ENCODE data around the gene CAPN12. TPM values are rescaled to one million over a fixed set of nuclear protein-coding genes. Genes with fewer than 3 reads are reported as not detected.

Gene CAPN12
- total RNA-seq, 1 experiment from 2014 or later: 8.8 TPM

- H2AFZ ChIP-seq (ENCODE audit: low read depth, low read length, poor library complexity, severe bottlenecking): no peak overlapping the region
- no peak overlapping the region for H3K9ac ChIP-seq (ENCODE audit: low read length)
- DNase-seq (ENCODE audit: low read depth, low spot score) (no peak), ATAC-seq (no peak)
- no TSS peak for BruUV-seq (replicated peaks)
- RAD21 ChIA-PET (ENCODE audit: low non-redundant PET in 1 of 2, low total read pairs in 2 of 2, uncharacterized antibody in 2 of 2, unreplicated experiment in 2 of 2): no interaction called here
- no peaks in the 10 kb centered on the region for H3K9me3 ChIP-seq (ENCODE audit: control insufficient read depth in 1 of 2, insufficient read depth in 1 of 2, low read depth in 1 of 2, low read length in 2 of 2)
- intact Hi-C loops (cut with micrococcal nuclease): no loop called here
- H3K4me3 ChIP-seq (replicated peaks in 1 of 2; ENCODE audit: low read depth in 1 of 2, low read length in 2 of 2): no peak overlapping the region
- H3K9me2 ChIP-seq (ENCODE audit: insufficient read depth): no peaks in the 10 kb centered on the region
- 0 out of 2 replicates have a peak, but pooled peaks have one; percentile 11 for TF ChIP-seq POLR2AphosphoS5 (IDR thresholded peaks at IDR 0.05; ENCODE audit: low read depth, low read length)
- TF ChIP-seq SIN3A (IDR thresholded peaks at IDR 0.05; ENCODE audit: low read depth): no peak
- H4K20me1 ChIP-seq (ENCODE audit: insufficient read depth): 0 out of 2 replicates have a peak, but pooled peaks cover 3% of the 10 kb centered on the region
- no peak overlapping the region for H3K4me2 ChIP-seq (ENCODE audit: low read length)
- H3K27me3 ChIP-seq (ENCODE audit: insufficient read depth, low read length): no peaks in the 10 kb centered on the region
- POLR2A ChIA-PET: no interaction called here
- H3K36me3 ChIP-seq (ENCODE audit: control insufficient read depth in 1 of 2, insufficient read depth in 2 of 2, low read length in 2 of 2): peaks cover 24 to 78% of the 10 kb centered on the region in 2 experiments; a peak in 3 of 4 replicates
- peaks cover 2 to 12% of the 10 kb centered on the region in 2 experiments; a peak in 2 of 4 replicates for H3K4me1 ChIP-seq (ENCODE audit: control insufficient read depth in 1 of 2, insufficient read depth in 2 of 2, low read length in 2 of 2)
- CTCF ChIA-PET: no interaction called here
- no peak overlapping the region for H3K27ac ChIP-seq (ENCODE audit: low read depth, low read length)
- H3K79me2 ChIP-seq (ENCODE audit: insufficient read depth, low read length): peaks cover 8% of the 10 kb centered on the region; the same call in 1 of the 2 replicates
These were observed 17.4 kb downstream of the CAPN12 start for GRCh38 chr19:38726761-38727301.

DNA sequence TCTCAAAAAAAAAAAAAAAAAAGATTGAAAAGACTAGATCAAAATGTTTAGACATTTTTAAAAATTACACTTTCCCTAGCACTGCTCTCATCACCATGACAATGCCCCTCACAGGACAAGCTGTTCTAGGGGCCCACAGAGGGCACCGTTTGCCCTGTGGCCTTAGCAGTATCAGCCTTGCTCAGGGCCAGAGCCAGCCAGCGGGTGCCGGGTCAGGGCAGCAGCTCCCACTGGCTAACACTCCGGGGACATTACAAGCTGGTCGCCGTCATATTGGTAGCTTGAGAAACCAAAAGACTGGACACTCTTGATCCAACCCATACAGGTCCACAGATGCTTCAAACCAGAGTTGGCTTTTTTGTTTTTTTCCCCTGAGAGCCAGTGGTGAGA lies 18.0 kb downstream of the CAPN12 start:
- H4K20me1 ChIP-seq (ENCODE audit: insufficient read depth): no peaks in the 10 kb centered on the region
- BruUV-seq (replicated peaks): no TSS peak
- intact Hi-C loops (cut with micrococcal nuclease): no loop called here

More for the DNA sequence above, 18.0 kb downstream of the CAPN12 start:
- ChIA-PET CTCF (no interaction called here), POLR2A (no interaction called here), RAD21 (ENCODE audit: low non-redundant PET in 1 of 2, low total read pairs in 2 of 2, uncharacterized antibody in 2 of 2, unreplicated experiment in 2 of 2) (no interaction called here)
- H3K4me2 ChIP-seq (ENCODE audit: low read length): no peak overlapping the region
- H3K27me3 ChIP-seq (ENCODE audit: insufficient read depth, low read length): no peaks in the 10 kb centered on the region
- no peak for DNase-seq (ENCODE audit: low read depth, low spot score)
- no peak for ATAC-seq
- H3K36me3 ChIP-seq (ENCODE audit: control insufficient read depth in 1 of 2, insufficient read depth in 2 of 2, low read length in 2 of 2): peaks cover 22 to 78% of the 10 kb centered on the region in 2 experiments; a peak in 3 of 4 replicates
- 0 out of 2 replicates have a peak, but pooled peaks have one; percentile 14 for TF ChIP-seq POLR2AphosphoS5 (IDR thresholded peaks at IDR 0.05; ENCODE audit: low read depth, low read length)
- no peak for TF ChIP-seq POLR2A (IDR thresholded peaks at IDR 0.05; ENCODE audit: borderline replicate concordance, extremely low read depth, insufficient read depth, insufficient read length)
- peaks cover 8% of the 10 kb centered on the region; the same call in 1 of the 2 replicates for H3K79me2 ChIP-seq (ENCODE audit: insufficient read depth, low read length)
- H3K4me3 ChIP-seq (replicated peaks in 1 of 2; ENCODE audit: low read depth in 1 of 2, low read length in 2 of 2): no peak overlapping the region
- no peak overlapping the region for H2AFZ ChIP-seq (ENCODE audit: low read depth, low read length, poor library complexity, severe bottlenecking)
- H3K4me1 ChIP-seq (ENCODE audit: control insufficient read depth in 1 of 2, insufficient read depth in 2 of 2, low read length in 2 of 2): peaks cover 0 to 6% of the 10 kb centered on the region in 2 experiments; a peak in 1 of 4 replicates
- H3K9me3 ChIP-seq (ENCODE audit: control insufficient read depth in 1 of 2, insufficient read depth in 1 of 2, low read depth in 1 of 2, low read length in 2 of 2): no peaks in the 10 kb centered on the region
- H3K9me2 ChIP-seq (ENCODE audit: insufficient read depth): no peaks in the 10 kb centered on the region
- H3K27ac ChIP-seq (ENCODE audit: low read depth, low read length): no peak overlapping the region
- H3K9ac ChIP-seq (ENCODE audit: low read length): no peak overlapping the region
